HepG2 (cell line): ENCODE results near the gene ZBTB7A. TPM values are rescaled to one million over a fixed set of nuclear protein-coding genes. Genes with fewer than 3 reads are reported as not detected.
"Not testable (repeated sequence)": the region's sequence is repeated elsewhere in the genome, so short reads cannot be mapped to it uniquely, and the experiment has no call there.

Source experiments
- ATAC-seq: fragments of 200-7000 bp; cut with Tn5 transposase; 3 replicates; pipeline ENCODE4 v1.9.1; 2020; ENCODE audit warnings: mild to moderate bottlenecking, moderate library complexity
- BruUV-seq: library from RNA; stranded (reverse); fragments of 400-500 nt; replicated peaks from 2 replicates; lab custom pipeline; 2021; lab: Mats Ljungman, UMichigan
- CTCF ChIA-PET: fragments of 300-600 bp; formaldehyde crosslinking; extraction: SDS; loops from one replicate; lab custom pipeline; 2021; ENCODE audit warnings: low total read pairs, inconsistent platforms, low intra/inter-chr PET ratio; lab: Yijun Ruan, JAX
- POLR2A ChIA-PET: fragments of 350-600 bp; sonication (Branson Sonifier 250); formaldehyde crosslinking; loops from one replicate; lab custom pipeline; 2020; ENCODE audit warnings: antibody characterized with exemption, inconsistent platforms; lab: Yijun Ruan, JAX
- DNase-seq: peaks from one replicate; pipeline ENCODE4 v3.0.0-alpha.2; 2015; ENCODE audit warnings: low spot score
- FAIRE-seq: peaks from 3 replicates; lab custom pipeline; 2011; peaks lifted over from hg19 to GRCh38; lab: Jason Lieb, UNC
- H2AFZ ChIP-seq: one replicate; pipeline ENCODE4 v1.6.1; 2011; ENCODE audit warnings: low read length, inconsistent platforms
- H3K27ac ChIP-seq: fragments of 300-600 bp; 3 replicates; pipeline ENCODE4 v1.8.0; 2011; ENCODE audit warnings: mixed run types, mild to moderate bottlenecking, mixed read lengths, low read length, inconsistent platforms; ENCODE audit not compliant: insufficient read depth; ENCODE audit errors: extremely low read length
- H3K27me3 ChIP-seq, 2 experiments: fragments of 200-600 bp in 1 of 2; 2 replicates in 1 of 2; 3 replicates in 1 of 2; pipeline versions ENCODE4 v1.6.0 to v1.8.0; 2011; ENCODE audit warnings: low read length in 2 of 2, mild to moderate bottlenecking in 2 of 2, moderate library complexity in 2 of 2, inconsistent platforms in 1 of 2; ENCODE audit not compliant: insufficient read depth in 2 of 2, control insufficient read depth in 1 of 2
- H3K36me3 ChIP-seq, 2 experiments: fragments of 200-600 bp in 1 of 2; replicated peaks in 1 of 2; 2 replicates in 1 of 2; 3 replicates in 1 of 2; pipeline versions ENCODE4 v1.5.1 to v1.8.0; 2011; ENCODE audit warnings: low read length in 2 of 2, inconsistent platforms in 1 of 2; ENCODE audit not compliant: insufficient read depth in 2 of 2, control insufficient read depth in 1 of 2
- H3K4me1 ChIP-seq: 2 replicates; pipeline ENCODE4 v1.5.1; 2012; ENCODE audit warnings: low read length, inconsistent platforms; ENCODE audit not compliant: insufficient read depth
- H3K4me2 ChIP-seq: 2 replicates; pipeline ENCODE4 v1.6.0; 2011; ENCODE audit warnings: low read depth, low read length, inconsistent platforms
- H3K4me3 ChIP-seq, 3 experiments: fragments of 200-600 bp in 1 of 3; sonication (generic), shearing (Covaris generic) in 1 of 3; replicated peaks in 1 of 3; 2 replicates each; pipeline ENCODE4 v1.5.1; 2011 to 2016; ENCODE audit warnings: low read length in 3 of 3, inconsistent platforms in 2 of 3, low read depth in 2 of 3, mild to moderate bottlenecking in 2 of 3, control low read depth in 1 of 3, mixed read lengths in 1 of 3; ENCODE audit not compliant: insufficient read depth in 1 of 3
- H3K79me2 ChIP-seq: one replicate; pipeline ENCODE4 v1.6.1; 2011; ENCODE audit warnings: low read length, inconsistent platforms; ENCODE audit not compliant: insufficient read depth
- H3K9ac ChIP-seq: 2 replicates; pipeline ENCODE4 v1.6.0; 2011; ENCODE audit warnings: mild to moderate bottlenecking, low read depth, low read length, inconsistent platforms; ENCODE audit not compliant: insufficient read depth
- H3K9me3 ChIP-seq: 2 replicates; pipeline ENCODE4 v1.5.1; 2012; ENCODE audit warnings: mild to moderate bottlenecking, low read length
- H4K20me1 ChIP-seq: 2 replicates; pipeline ENCODE4 v1.6.0; 2011; ENCODE audit warnings: inconsistent platforms, mild to moderate bottlenecking, low read length, moderate library complexity; ENCODE audit not compliant: insufficient read depth
- KDM1A ChIP-seq: IDR thresholded peaks from 2 replicates; pipeline ENCODE4 v1.6.1; 2016; ENCODE audit warnings: missing compliant biosample characterization
- NR0B2 ChIP-seq: sonication (generic); formaldehyde crosslinking; IDR thresholded peaks from 2 replicates; pipeline ENCODE4 v1.4.0; 2020; ENCODE audit warnings: mild to moderate bottlenecking, missing genetic modification reagents
- ZBTB33 ChIP-seq: sonication (generic); formaldehyde crosslinking; IDR thresholded peaks from 2 replicates; pipeline ENCODE4 v1.4.0; 2020; ENCODE audit warnings: missing genetic modification reagents
- ZFP1 ChIP-seq: IDR thresholded peaks from 2 replicates; pipeline ENCODE4 v1.6.1; 2016
- ZKSCAN8 ChIP-seq: IDR thresholded peaks from 2 replicates; pipeline ENCODE4 v1.6.1; 2016; ENCODE audit warnings: borderline replicate concordance, missing genetic modification reagents, missing compliant biosample characterization
- ZNF552 ChIP-seq: sonication (generic); formaldehyde crosslinking; IDR thresholded peaks from 2 replicates; pipeline ENCODE4 v1.9.0; 2022; ENCODE audit warnings: missing genetic modification reagents, mild to moderate bottlenecking, borderline replicate concordance
- ZSCAN12 ChIP-seq: sonication (generic); formaldehyde crosslinking; IDR thresholded peaks from 2 replicates; pipeline ENCODE4 v1.9.0; 2021; ENCODE audit warnings: mild to moderate bottlenecking, missing genetic modification reagents
- ZSCAN20 ChIP-seq: sonication (generic); formaldehyde crosslinking; IDR thresholded peaks from 2 replicates; pipeline ENCODE4 v1.4.0; 2020; ENCODE audit warnings: missing genetic modification reagents, mild to moderate bottlenecking, borderline replicate concordance
- WGBS: methylation state at CpG from one replicate; pipeline ENCODE4 v1.1.6; 2017; ENCODE audit warnings: low lambda C conversion rate; 5-methylcytosine and 5-hydroxymethylcytosine counted together
- in situ Hi-C: cut with HindIII; loops from 2 replicates; pipeline ENCODE4 v1.10.0; 2017; ENCODE audit warnings: low pct_unique_long_range_greater_than_20kb; ENCODE audit not compliant: extremely low pct_ligation_motif_present
- intact Hi-C: fragments of 100-400 bp; cut with micrococcal nuclease; formaldehyde crosslinking; loops from one replicate; pipeline ENCODE4 v1.10.0; 2022; ENCODE audit not compliant: unreplicated experiment
- polyA plus RNA-seq, 8 experiments: library from polyadenylated mRNA; depleted of rRNA in 3 of 8; stranded (reverse) in 7 of 8; unstranded in 1 of 8; fragments of >200 nt; fragmentation: Illumina TruSeq in 4 of 8; extraction: Trizol in 4 of 8; gene quantifications; 2 replicates each; pipeline versions ENCODE4 v1.2.1 to v1.2.3, GENCODE V29; 2011 to 2016; ENCODE audit warnings: low read depth in 4 of 8, missing spikeins in 1 of 8, mixed read lengths in 1 of 8; ENCODE audit not compliant: insufficient read depth in 1 of 8
- total RNA-seq, 5 experiments: library from RNA; depleted of rRNA; stranded (reverse); fragments of >200 nt; fragmentation: Illumina TruSeq; extraction: Trizol; gene quantifications; 2 replicates each; pipeline ENCODE4 v1.2.3, GENCODE V29; 2016; ENCODE audit warnings: low read depth in 1 of 5

The ZBTB7A gene
- total and polyA plus RNA-seq, 2 of the 13 experiments (the other 11 are each of a cell fraction or from before 2014, with no cell fraction given) = 3.6 to 4.0 TPM

- TF ChIP-seq ZNF552 (CRISPR knock-in tag) = no peak
- no peak for TF ChIP-seq ZSCAN12
- TF ChIP-seq KDM1A (CRISPR knock-in tag) = no peak
Observed at GRCh38 chr19:4012975-4013634, 53.6 kb downstream of the ZBTB7A start (continued).

- H3K27ac ChIP-seq = no peak overlapping the region
- 94% methylated on average over 21 of the region's 27 CpGs for WGBS
- BruUV-seq = no TSS peak
- CTCF ChIA-PET = no interaction called here
- 0 out of 2 replicates have a peak overlapping the region, but pooled peaks have one; percentile 22 for H3K9ac ChIP-seq
- intact Hi-C loops = no loop called here
- TF ChIP-seq ZKSCAN8 (CRISPR knock-in tag) (no peak), ZSCAN20 (CRISPR knock-in tag) (no peak), ZFP1 (CRISPR knock-in tag) (no peak), NR0B2 (CRISPR knock-in tag) (no peak), ZBTB33 (CRISPR knock-in tag) (peak; percentile 39; the same call in 1 of the 2 replicates)
- no peak overlapping the region for H3K4me2 ChIP-seq
- peaks cover 34% of the 10 kb centered on the region for H3K79me2 ChIP-seq
- in situ Hi-C loops = no loop called here
- peaks cover 23% of the 10 kb centered on the region for H3K4me1 ChIP-seq
- H3K27me3 ChIP-seq = no peaks in the 10 kb centered on the region; a peak in 1 of 5 replicates
- POLR2A ChIA-PET = no interaction called here
- no peak overlapping the region for H3K4me3 ChIP-seq
- 0 out of 2 replicates have a peak, but pooled peaks cover 9% of the 10 kb centered on the region for H4K20me1 ChIP-seq
- no peak for DNase-seq
- ATAC-seq = no peak
- no peaks in the 10 kb centered on the region for H3K9me3 ChIP-seq
- H3K36me3 ChIP-seq = peaks cover 15 to 29% of the 10 kb centered on the region in 2 experiments; a peak in 4 of 5 replicates
- no peak overlapping the region for H2AFZ ChIP-seq
- no peak for FAIRE-seq
Observed at GRCh38 chr19:4012092-4012974, 54.4 kb downstream of the ZBTB7A start.

- peaks cover 38% of the 10 kb centered on the region for H3K79me2 ChIP-seq
- CTCF ChIA-PET, H4K20me1 ChIP-seq, H3K4me3 ChIP-seq, H2AFZ ChIP-seq, H3K27me3 ChIP-seq, H3K9me3 ChIP-seq, ATAC-seq, DNase-seq, in situ Hi-C loops, BruUV-seq, intact Hi-C loops, H3K27ac ChIP-seq, H3K4me2 ChIP-seq, FAIRE-seq, H3K9ac ChIP-seq, POLR2A ChIA-PET: not testable (repeated sequence)
- 100% methylated on average over 6 of the region's 6 CpGs for WGBS
- H3K4me1 ChIP-seq = peaks cover 25% of the 10 kb centered on the region
- peaks cover 15 to 23% of the 10 kb centered on the region in 2 experiments; a peak in 4 of 5 replicates for H3K36me3 ChIP-seq
Observed at GRCh38 chr19:4011430-4011829, 55.3 kb downstream of the ZBTB7A start.
